HPDE6-E6E7 (cell line): Measurements from ENCODE around the gene FREM2.

Source experiments
- DNase-seq: peaks from one replicate; pipeline ENCODE4 v3.0.0; 2011; ENCODE audit warnings: missing footprints; ENCODE audit errors: extremely low spot score

The FREM2 gene

GRCh38 chr13:38687246-38688229 lies 661 bp downstream of the FREM2 start:
- no peak for DNase-seq

GRCh38 chr13:38688674-38689073 lies 1.8 kb downstream of the FREM2 start:
- DNase-seq, result no peak

- DNase-seq, result no peak
These were observed 3.4 kb downstream of the FREM2 start for GRCh38 chr13:38690231-38690630.

GRCh38 chr13:38693168-38693567 lies 6.3 kb downstream of the FREM2 start:
- DNase-seq, result no peak

GRCh38 chr13:38693641-38694040 lies 6.8 kb downstream of the FREM2 start:
- no peak for DNase-seq

GRCh38 chr13:38697197-38697596 lies 10.3 kb downstream of the FREM2 start:
- DNase-seq, result no peak

DNA sequence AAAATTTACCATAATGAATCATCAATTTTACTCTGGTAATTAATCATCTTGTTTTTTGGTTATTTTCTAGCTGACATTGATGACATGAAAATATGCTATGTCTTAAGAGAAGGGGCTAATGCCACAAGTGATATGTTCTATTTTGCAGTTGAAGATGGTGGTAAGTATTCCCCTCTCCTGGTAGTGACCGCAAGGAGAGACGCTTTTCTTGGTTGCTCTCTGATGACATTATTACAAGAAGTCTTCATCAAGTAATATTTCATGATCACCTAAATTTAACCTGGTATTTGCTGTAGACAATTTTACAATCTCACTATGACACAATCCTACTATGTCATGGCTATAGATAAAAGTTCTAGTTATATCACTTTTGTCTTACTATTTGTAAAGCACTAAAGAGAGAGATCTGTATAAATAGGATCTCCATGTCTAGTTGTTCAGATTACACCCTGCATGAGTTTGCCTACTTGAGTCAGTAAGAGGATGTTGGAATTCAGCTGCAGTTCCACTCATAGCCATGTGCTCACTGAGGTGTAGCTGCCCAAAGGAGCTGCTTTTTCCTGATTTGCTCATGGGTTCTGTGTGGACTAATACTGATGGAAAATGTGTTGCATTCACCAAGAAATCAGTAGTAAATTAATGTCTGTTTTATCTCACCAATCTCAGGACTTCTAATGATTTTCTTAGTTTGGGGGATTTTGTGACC lies 10.9 kb downstream of the FREM2 start:
- DNase-seq, result no peak

- DNase-seq, result no peak
These were observed 13.2 kb downstream of the FREM2 start for GRCh38 chr13:38700051-38700450.

DNA sequence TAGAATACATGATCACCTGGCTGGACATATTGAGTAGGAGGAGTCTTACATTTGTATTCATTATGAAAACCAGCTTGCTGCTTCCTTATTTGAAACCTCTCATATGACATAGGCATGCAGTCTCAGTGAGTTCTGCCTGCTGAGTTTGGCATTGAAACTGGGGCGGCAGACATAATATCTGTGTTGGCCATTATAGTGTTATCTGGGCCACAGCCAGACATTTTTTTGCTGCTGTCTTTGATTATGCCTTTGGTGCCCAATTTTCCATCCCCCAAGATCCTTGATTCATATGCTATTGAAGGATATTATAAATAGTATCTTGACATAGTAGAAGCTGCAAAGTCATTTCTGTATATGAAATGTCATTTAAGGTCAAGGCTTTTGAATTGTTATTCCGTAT lies 15.8 kb downstream of the FREM2 start:
- DNase-seq, result no peak

GRCh38 chr13:38703255-38703654 lies 16.4 kb downstream of the FREM2 start:
- DNase-seq, result no peak

DNA sequence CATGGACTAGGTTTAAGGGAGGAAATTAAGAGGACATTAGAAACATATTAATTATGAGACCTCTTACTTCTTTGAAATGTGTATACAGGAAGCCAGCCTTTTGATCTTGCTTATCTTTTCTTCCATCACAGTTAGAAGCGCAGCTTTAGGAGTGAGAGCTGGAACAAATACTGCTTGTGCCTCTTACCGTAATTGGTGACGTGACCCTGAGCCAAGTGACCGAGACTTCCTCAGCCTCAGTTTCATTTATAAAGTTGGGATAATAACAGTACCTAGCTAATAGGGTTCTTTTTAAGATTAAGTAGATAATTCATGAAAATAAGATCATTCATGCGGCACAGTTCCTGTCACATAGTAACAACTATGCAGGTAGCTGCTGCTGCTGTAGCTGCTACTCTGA lies 18.5 kb downstream of the FREM2 start:
- DNase-seq, result no peak

GRCh38 chr13:38707460-38707859 lies 20.6 kb downstream of the FREM2 start:
- no peak for DNase-seq

DNA sequence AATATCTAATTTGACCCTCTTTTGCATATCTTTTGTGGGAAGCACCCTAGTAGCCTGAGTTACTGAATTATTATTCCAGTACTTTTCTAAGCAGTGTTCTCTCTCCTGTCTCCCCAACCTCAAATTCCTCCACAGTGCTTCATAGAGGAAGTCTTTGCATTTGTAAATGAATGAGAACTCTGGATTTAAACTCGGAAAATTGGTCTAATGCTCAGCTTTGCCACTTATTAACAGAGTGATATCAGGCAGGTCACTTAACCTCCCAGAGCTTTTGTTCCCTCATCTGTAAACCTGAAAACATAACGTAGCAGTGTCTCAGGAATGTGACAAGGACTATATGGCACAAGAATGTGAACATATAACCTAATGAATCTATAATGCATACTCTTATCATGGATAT lies 26.2 kb downstream of the FREM2 start:
- DNase-seq, result no peak

DNA sequence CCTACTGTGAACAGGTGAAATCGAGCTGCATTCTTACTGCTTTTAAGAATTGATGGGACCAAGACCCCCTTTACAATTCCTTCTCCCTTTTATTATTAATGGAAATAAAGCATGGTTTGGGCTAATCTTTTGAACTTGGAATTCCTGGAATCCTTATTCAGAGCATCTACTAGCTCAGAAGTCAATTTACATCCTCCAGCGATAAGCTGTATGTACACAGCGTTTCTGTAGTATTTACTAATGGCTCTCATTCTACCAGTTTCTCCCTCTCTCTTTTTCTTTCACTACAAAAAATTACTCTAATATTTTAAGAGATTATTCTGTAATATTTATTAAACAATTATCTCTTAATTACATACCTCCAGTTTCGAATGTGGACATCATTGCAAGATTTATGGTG lies 31.5 kb downstream of the FREM2 start:
- DNase-seq, result no peak

GRCh38 chr13:38730332-38730731 lies 43.5 kb downstream of the FREM2 start:
- no peak for DNase-seq

DNA sequence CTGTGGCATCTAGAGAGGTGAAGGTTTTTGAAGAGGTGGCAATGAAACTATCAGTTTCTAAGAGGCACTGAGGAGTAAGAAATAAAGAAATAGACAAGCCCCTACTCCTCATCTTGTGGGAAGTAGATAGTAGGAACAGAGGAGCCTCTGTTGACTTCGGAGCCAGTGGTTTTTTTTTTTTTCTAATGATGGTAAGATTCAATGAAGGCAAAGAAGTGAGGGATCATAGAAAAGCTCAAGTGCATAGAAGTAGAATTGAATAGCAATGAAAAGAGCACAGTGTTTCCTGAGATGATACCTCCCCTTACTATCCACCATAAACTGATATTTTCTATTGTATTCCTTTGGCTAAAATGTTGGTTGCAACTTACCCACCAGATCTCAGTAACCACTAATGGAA lies 46.3 kb downstream of the FREM2 start:
- DNase-seq, result no peak

DNA sequence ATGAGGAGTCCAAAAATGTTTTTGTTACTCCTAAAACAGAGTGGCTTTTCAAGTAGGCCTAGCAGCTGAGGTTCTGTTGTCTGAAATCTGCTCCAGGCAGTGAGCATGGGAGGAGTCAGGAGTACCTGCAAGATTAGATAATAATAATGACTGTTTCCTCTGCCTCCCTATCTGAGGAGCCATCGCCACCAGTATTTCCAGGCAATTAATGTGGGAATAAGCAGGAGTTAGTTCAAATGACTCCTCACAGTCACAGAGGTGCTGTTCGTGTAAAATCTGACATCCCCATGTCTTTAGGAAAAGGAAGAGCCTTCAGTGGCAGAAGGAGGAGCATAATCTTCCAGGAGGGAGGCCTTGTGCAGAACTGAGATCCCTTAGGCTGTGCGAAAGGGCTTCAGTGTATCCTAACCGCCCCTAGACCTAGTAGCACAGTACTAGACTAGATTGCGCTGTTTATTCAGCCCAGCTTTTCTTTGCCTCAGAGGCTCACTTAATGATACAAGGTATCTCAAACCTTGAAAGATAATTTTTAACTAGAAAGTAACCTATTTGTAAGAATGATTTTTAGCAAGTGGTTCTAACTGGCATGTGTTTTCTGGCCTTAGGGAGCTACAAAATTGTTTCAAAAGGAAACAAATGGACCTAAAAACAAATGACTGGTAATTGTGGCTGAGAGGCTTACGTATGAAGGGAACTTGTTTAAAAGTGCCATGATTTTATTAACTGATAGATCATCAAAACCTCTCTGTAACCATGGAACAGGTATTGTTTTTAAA lies 49.0 kb downstream of the FREM2 start:
- DNase-seq, result no peak

GRCh38 chr13:38743466-38743865 lies 56.6 kb downstream of the FREM2 start:
- DNase-seq, result no peak

GRCh38 chr13:38752686-38753085 lies 65.8 kb downstream of the FREM2 start:
- no peak for DNase-seq

GRCh38 chr13:38753878-38754277 lies 67.0 kb downstream of the FREM2 start:
- no peak for DNase-seq

- DNase-seq, result no peak
These were observed 68.9 kb downstream of the FREM2 start for GRCh38 chr13:38755793-38756192.

DNA sequence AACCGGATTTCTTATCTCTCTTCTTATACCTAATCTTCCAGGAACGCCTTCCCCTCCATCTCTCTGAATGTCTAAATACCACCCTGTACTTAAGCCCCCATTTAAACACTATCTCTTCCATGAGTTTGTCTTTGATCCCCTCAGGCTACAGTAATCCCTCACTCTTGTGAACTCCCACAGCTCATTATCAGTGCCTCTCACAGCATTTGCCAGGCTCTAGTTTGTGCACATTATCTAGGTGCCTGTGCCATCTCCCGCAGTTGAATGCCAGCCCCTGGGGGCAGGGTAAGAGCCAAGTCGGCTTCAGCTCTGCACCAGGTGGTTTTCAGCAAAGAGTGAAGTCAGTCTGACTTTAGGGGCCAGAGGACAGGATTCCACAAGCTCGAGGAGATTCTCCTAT lies 71.4 kb downstream of the FREM2 start:
- no peak for DNase-seq
